SK-N-SH treated with all-trans-retinoic acid at 6 μM for 48 hours (cell line): Measurements from ENCODE around the gene RPS23.
A peak's percentile ranks its signal among the peaks of the same experiment; 100 is the strongest.

Source experiments
- ATAC-seq: fragments of 200-7000 bp; cut with Tn5 transposase; 3 replicates; pipeline ENCODE4 v1.9.1; 2020; ENCODE audit warnings: mild to moderate bottlenecking, moderate library complexity
- ARNTL ChIP-seq: fragments of 450-650 bp; formaldehyde crosslinking; IDR thresholded peaks from 2 replicates; pipeline ENCODE4 v1.5.0; 2020; ENCODE audit warnings: low read depth, mild to moderate bottlenecking, moderate library complexity, borderline replicate concordance
- BACH2 ChIP-seq: fragments of 250-450 bp; sonication (Bioruptor Pico); IDR thresholded peaks from 2 replicates; pipeline ENCODE4 v1.9.0; 2021; ENCODE audit warnings: mild to moderate bottlenecking, borderline replicate concordance
- CSDC2 ChIP-seq: fragments of 250-450 bp; sonication (Bioruptor Pico); IDR thresholded peaks from 2 replicates; pipeline ENCODE4 v1.5.0; 2020; ENCODE audit warnings: mild to moderate bottlenecking, moderate library complexity
- ESRRG ChIP-seq: fragments of 250-450 bp; sonication (Bioruptor Pico); IDR thresholded peaks from 2 replicates; pipeline ENCODE4 v1.6.1; 2021; ENCODE audit warnings: mild to moderate bottlenecking
- GLIS3 ChIP-seq: fragments of 250-450 bp; sonication (Bioruptor Pico); IDR thresholded peaks from 2 replicates; pipeline ENCODE4 v1.5.0; 2020; ENCODE audit warnings: mild to moderate bottlenecking, moderate library complexity
- ISL1 ChIP-seq: fragments of 250-450 bp; sonication (Bioruptor Pico); IDR thresholded peaks from 2 replicates; pipeline ENCODE4 v2.1.2; 2022; ENCODE audit warnings: mild to moderate bottlenecking, moderate library complexity
- OSR1 ChIP-seq: fragments of 250-450 bp; sonication (Bioruptor Pico); IDR thresholded peaks from 2 replicates; pipeline ENCODE4 v1.8.0; 2022; ENCODE audit warnings: moderate library complexity, mild to moderate bottlenecking, inconsistent platforms
- PATZ1 ChIP-seq: fragments of 250-450 bp; sonication (Bioruptor Pico); IDR thresholded peaks from 2 replicates; pipeline ENCODE4 v1.8.0; 2020; ENCODE audit warnings: mild to moderate bottlenecking, moderate library complexity, borderline replicate concordance
- PPARA ChIP-seq: fragments of 250-450 bp; sonication (Bioruptor Pico); IDR thresholded peaks from 2 replicates; pipeline ENCODE4 v1.5.0; 2020; ENCODE audit warnings: mild to moderate bottlenecking, borderline replicate concordance
- RARB ChIP-seq: fragments of 250-450 bp; sonication (Bioruptor Pico); IDR thresholded peaks from 2 replicates; pipeline ENCODE4 v1.8.0; 2021; ENCODE audit warnings: mild to moderate bottlenecking, moderate library complexity
- SNAI2 ChIP-seq: fragments of 250-450 bp; sonication (Bioruptor Pico); IDR thresholded peaks from 2 replicates; pipeline ENCODE4 v1.5.0; 2020; ENCODE audit warnings: mild to moderate bottlenecking, moderate library complexity
- TCF4 ChIP-seq: fragments of 250-450 bp; sonication (Bioruptor Pico); IDR thresholded peaks from 2 replicates; pipeline ENCODE4 v1.8.0; 2021; ENCODE audit warnings: mild to moderate bottlenecking, moderate library complexity, borderline replicate concordance
- TSHZ2 ChIP-seq: fragments of 250-450 bp; sonication (Bioruptor Pico); IDR thresholded peaks from 2 replicates; pipeline ENCODE4 v1.5.0; 2020; ENCODE audit warnings: mild to moderate bottlenecking, moderate library complexity
- ZC3H10 ChIP-seq: fragments of 250-450 bp; sonication (Bioruptor Pico); IDR thresholded peaks from 2 replicates; pipeline ENCODE4 v1.5.1; 2021; ENCODE audit warnings: mild to moderate bottlenecking, moderate library complexity
- ZFP3 ChIP-seq: fragments of 250-450 bp; sonication (Bioruptor Pico); IDR thresholded peaks from 2 replicates; pipeline ENCODE4 v1.5.0; 2020; ENCODE audit warnings: mild to moderate bottlenecking, moderate library complexity
- ZFP30 ChIP-seq: fragments of 450-650 bp; formaldehyde crosslinking; IDR thresholded peaks from 2 replicates; pipeline ENCODE4 v1.5.0; 2022; ENCODE audit warnings: mild to moderate bottlenecking, moderate library complexity
- ZNF565 ChIP-seq: fragments of 450-650 bp; formaldehyde crosslinking; conservative IDR thresholded peaks from 2 replicates; pipeline ENCODE4 v1.5.0; 2020; ENCODE audit warnings: low read depth, mild to moderate bottlenecking, moderate library complexity
- ZNF70 ChIP-seq: fragments of 450-650 bp; formaldehyde crosslinking; IDR thresholded peaks from 2 replicates; pipeline ENCODE4 v1.5.0; 2020; ENCODE audit warnings: mild to moderate bottlenecking, moderate library complexity
- ZNF8 ChIP-seq: fragments of 450-650 bp; formaldehyde crosslinking; IDR thresholded peaks from 2 replicates; pipeline ENCODE4 v1.5.0; 2020; ENCODE audit warnings: mild to moderate bottlenecking, moderate library complexity
- TF ChIP-seq, protein P1 (sequence below): fragments of 250-450 bp; sonication (Bioruptor Pico); IDR thresholded peaks from 2 replicates; pipeline ENCODE4 v1.5.1; 2020; ENCODE audit warnings: low read depth, mild to moderate bottlenecking, moderate library complexity
- TF ChIP-seq, protein P2 (sequence below): fragments of 250-450 bp; sonication (Bioruptor Pico); IDR thresholded peaks from 2 replicates; pipeline ENCODE4 v1.8.0; 2021; ENCODE audit warnings: low read depth, mild to moderate bottlenecking, moderate library complexity, borderline replicate concordance

The RPS23 gene

GRCh38 chr5:82308416-82308815 lies 30.3 kb upstream of the RPS23 start:
- TF ChIP-seq ZNF8 (CRISPR knock-in tag) (peak; percentile 97), GLIS3 (CRISPR knock-in tag) (no peak)
- no peak for ATAC-seq

- TF ChIP-seq ESRRG (CRISPR knock-in tag) = no peak
- TF ChIP-seq, protein P1, sequence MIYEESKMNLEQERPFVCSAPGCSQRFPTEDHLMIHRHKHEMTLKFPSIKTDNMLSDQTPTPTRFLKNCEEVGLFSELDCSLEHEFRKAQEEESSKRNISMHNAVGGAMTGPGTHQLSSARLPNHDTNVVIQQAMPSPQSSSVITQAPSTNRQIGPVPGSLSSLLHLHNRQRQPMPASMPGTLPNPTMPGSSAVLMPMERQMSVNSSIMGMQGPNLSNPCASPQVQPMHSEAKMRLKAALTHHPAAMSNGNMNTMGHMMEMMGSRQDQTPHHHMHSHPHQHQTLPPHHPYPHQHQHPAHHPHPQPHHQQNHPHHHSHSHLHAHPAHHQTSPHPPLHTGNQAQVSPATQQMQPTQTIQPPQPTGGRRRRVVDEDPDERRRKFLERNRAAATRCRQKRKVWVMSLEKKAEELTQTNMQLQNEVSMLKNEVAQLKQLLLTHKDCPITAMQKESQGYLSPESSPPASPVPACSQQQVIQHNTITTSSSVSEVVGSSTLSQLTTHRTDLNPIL = no peak
- TF ChIP-seq GLIS3 (CRISPR knock-in tag) = no peak
- TF ChIP-seq SNAI2 = no peak
- no peak for TF ChIP-seq ZNF565 (CRISPR knock-in tag)
- TF ChIP-seq ZNF8 (CRISPR knock-in tag) = no peak
- no peak for TF ChIP-seq ARNTL (CRISPR knock-in tag)
- no peak for TF ChIP-seq TCF4 (CRISPR knock-in tag)
- TF ChIP-seq OSR1 (CRISPR knock-in tag) = no peak
- TF ChIP-seq BACH2 (CRISPR knock-in tag) = no peak
- TF ChIP-seq, protein P2, sequence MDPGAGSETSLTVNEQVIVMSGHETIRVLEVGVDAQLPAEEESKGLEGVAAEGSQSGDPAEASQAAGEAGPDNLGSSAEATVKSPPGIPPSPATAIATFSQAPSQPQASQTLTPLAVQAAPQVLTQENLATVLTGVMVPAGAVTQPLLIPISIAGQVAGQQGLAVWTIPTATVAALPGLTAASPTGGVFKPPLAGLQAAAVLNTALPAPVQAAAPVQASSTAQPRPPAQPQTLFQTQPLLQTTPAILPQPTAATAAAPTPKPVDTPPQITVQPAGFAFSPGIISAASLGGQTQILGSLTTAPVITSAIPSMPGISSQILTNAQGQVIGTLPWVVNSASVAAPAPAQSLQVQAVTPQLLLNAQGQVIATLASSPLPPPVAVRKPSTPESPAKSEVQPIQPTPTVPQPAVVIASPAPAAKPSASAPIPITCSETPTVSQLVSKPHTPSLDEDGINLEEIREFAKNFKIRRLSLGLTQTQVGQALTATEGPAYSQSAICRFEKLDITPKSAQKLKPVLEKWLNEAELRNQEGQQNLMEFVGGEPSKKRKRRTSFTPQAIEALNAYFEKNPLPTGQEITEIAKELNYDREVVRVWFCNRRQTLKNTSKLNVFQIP (CRISPR knock-in tag) = no peak
- TF ChIP-seq TSHZ2 (CRISPR knock-in tag) = no peak
- TF ChIP-seq ISL1 (CRISPR knock-in tag) = no peak
- TF ChIP-seq ZC3H10 (CRISPR knock-in tag) = no peak
- no peak for TF ChIP-seq ZFP30 (CRISPR knock-in tag)
- TF ChIP-seq CSDC2 (CRISPR knock-in tag) = no peak
- TF ChIP-seq PPARA (CRISPR knock-in tag) = no peak
- no peak for TF ChIP-seq ZNF70 (CRISPR knock-in tag)
- no peak for TF ChIP-seq RARB
- no peak for TF ChIP-seq PATZ1 (CRISPR knock-in tag)
- TF ChIP-seq, all 23 proteins: peak for 0
- no peak for ATAC-seq
Measured at GRCh38 chr5:82307451-82307850, 29.3 kb upstream of the RPS23 start.

GRCh38 chr5:82306151-82306550 lies 28.0 kb upstream of the RPS23 start:
- no peak for TF ChIP-seq CSDC2 (CRISPR knock-in tag)
- TF ChIP-seq PPARA (CRISPR knock-in tag) = no peak
- TF ChIP-seq ARNTL (CRISPR knock-in tag) = no peak
- no peak for ATAC-seq

- ATAC-seq = no peak
Measured at GRCh38 chr5:82301190-82301589, 23.0 kb upstream of the RPS23 start.

More at GRCh38 chr5:82301190-82301589, 23.0 kb upstream of the RPS23 start:
- TF ChIP-seq ESRRG (CRISPR knock-in tag) (no peak), SNAI2 (no peak), ZFP3 (no peak), GLIS3 (CRISPR knock-in tag) (no peak), ARNTL (CRISPR knock-in tag) (no peak), PATZ1 (CRISPR knock-in tag) (no peak), ZFP30 (CRISPR knock-in tag) (no peak)
